CD8-positive, alpha-beta memory T cell (primary cell): Measurements from ENCODE around the gene CDH23. TPM values are rescaled to one million over a fixed set of nuclear protein-coding genes. Genes with fewer than 3 reads are reported as not detected.

Experiments used
- CTCF ChIA-PET: fragments of 350-600 bp; sonication (Branson Sonifier 250); formaldehyde crosslinking; loops from one replicate; lab custom pipeline; 2021; ENCODE audit warnings: antibody characterized with exemption; lab: Charles Lee
- POLR2A ChIA-PET: fragments of 350-600 bp; sonication (Branson Sonifier 250); formaldehyde crosslinking; loops from one replicate; lab custom pipeline; 2021; ENCODE audit warnings: antibody characterized with exemption; lab: Charles Lee
- DNase-seq, 5 donors: peaks; one replicate each; pipeline versions ENCODE4 v3.0.0 to v3.0.0-alpha.2; 2020 to 2022; ENCODE audit warnings: mixed read lengths in 1 of 5
- H3K27ac ChIP-seq: one replicate; pipeline ENCODE4 v1.7.0; 2013; ENCODE audit warnings: low read depth, mild to moderate bottlenecking, low read length, moderate library complexity
- H3K27me3 ChIP-seq: 2 replicates; pipeline ENCODE4 v1.7.0; 2013; ENCODE audit warnings: low read length, mild to moderate bottlenecking; ENCODE audit not compliant: insufficient read depth, poor library complexity, severe bottlenecking
- H3K36me3 ChIP-seq: 2 replicates; pipeline ENCODE4 v1.7.0; 2013; ENCODE audit warnings: mild to moderate bottlenecking, low read length, moderate library complexity; ENCODE audit not compliant: insufficient read depth
- H3K4me1 ChIP-seq: 2 replicates; pipeline ENCODE4 v1.7.0; 2013; ENCODE audit warnings: mild to moderate bottlenecking, low read length, moderate library complexity; ENCODE audit not compliant: insufficient read depth
- H3K4me3 ChIP-seq: 2 replicates; pipeline ENCODE4 v1.7.0; 2013; ENCODE audit warnings: mild to moderate bottlenecking, low read length
- H3K9me3 ChIP-seq: 2 replicates; pipeline ENCODE4 v1.7.0; 2013; ENCODE audit warnings: mild to moderate bottlenecking, low read length
- H3K27ac Mint-ChIP-seq, 8 donors: one replicate each; pipeline ENCODE4 v1.8.0; 2020 to 2021; ENCODE audit warnings: mixed read lengths in 8 of 8, mild to moderate bottlenecking in 6 of 8, inconsistent platforms in 3 of 8, moderate library complexity in 3 of 8
- H3K27me3 Mint-ChIP-seq, 2 donors: one replicate each; pipeline ENCODE4 v1.8.0; 2020 to 2021; ENCODE audit warnings: mixed read lengths in 2 of 2, mild to moderate bottlenecking in 1 of 2, moderate library complexity in 1 of 2
- H3K36me3 Mint-ChIP-seq, 3 donors: one replicate each; pipeline ENCODE4 v1.8.0; 2020 to 2021; ENCODE audit warnings: mixed read lengths in 3 of 3, inconsistent platforms in 1 of 3, mild to moderate bottlenecking in 1 of 3
- H3K4me1 Mint-ChIP-seq, 3 donors: one replicate each; pipeline ENCODE4 v1.8.0; 2020 to 2021; ENCODE audit warnings: mixed read lengths in 3 of 3, inconsistent platforms in 1 of 3, mild to moderate bottlenecking in 1 of 3
- H3K4me3 Mint-ChIP-seq, 7 donors: one replicate each; pipeline ENCODE4 v1.8.0; 2020 to 2021; ENCODE audit warnings: mixed read lengths in 7 of 7, mild to moderate bottlenecking in 6 of 7, moderate library complexity in 4 of 7, inconsistent platforms in 2 of 7
- H3K9me3 Mint-ChIP-seq, 5 donors: one replicate each; pipeline ENCODE4 v1.8.0; 2020 to 2022; ENCODE audit warnings: mixed read lengths in 5 of 5, mild to moderate bottlenecking in 3 of 5, moderate library complexity in 2 of 5, inconsistent platforms in 1 of 5
- polyA plus RNA-seq: library from polyadenylated mRNA; unstranded; fragments of 300-500 nt; fragmentation: Illumina TruSeq; gene quantifications from one replicate; pipeline ENCODE4 v1.2.3, GENCODE V29; 2021
- total RNA-seq, 2 experiments: library from RNA; stranded (reverse); gene quantifications; one replicate each; pipeline ENCODE4 v1.2.3, GENCODE V29; 2021

CDH23 gene
- total and polyA plus RNA-seq, 3 experiments from 2014 or later = 0.74 to 2.0 (median 0.78) TPM

DNA sequence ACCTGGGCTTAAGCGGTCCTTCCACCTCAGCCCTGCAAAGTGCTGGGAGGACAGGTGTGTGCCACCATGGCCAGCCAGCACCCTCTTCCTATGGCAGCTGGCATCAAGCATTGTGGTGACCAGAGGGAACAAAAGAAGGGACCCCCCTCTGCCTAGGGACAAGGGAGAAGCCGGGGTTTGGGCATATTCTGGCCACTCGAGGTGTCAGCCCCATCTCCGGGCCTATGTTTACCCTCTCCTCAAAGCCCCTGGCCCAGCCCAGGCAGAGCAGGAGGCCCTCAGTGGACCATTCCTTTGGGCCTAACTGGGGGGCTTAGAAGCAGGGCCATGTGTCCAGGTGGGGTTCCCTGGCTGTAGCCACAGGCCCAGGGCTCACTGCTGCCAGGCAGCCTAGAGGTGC, 352.7 kb downstream of the CDH23 start:
- peak overlapping the region; percentile 93 to 99 (median 96) for H3K27ac Mint-ChIP-seq
- POLR2A ChIA-PET = interaction anchor here (0.5 to 5.3 kb wide), 17 partner anchors 8 to 1313 kb away, joined by 3 to 25 read pairs (median 5); partner anchors contain the start of genes PSAP, SLC29A3 and VSIR
- H3K4me3 Mint-ChIP-seq = peak overlapping the region in 5 of 7 donors; percentile 32 to 87 (median 75)
- H3K9me3 Mint-ChIP-seq = no peaks in the 10 kb centered on the region
- Histone ChIP-seq H3K9me3 (no peaks in the 10 kb centered on the region), H3K36me3 (peaks cover 17% of the 10 kb centered on the region), H3K4me1 (peaks cover 99% of the 10 kb centered on the region), H3K27me3 (no peaks in the 10 kb centered on the region), H3K4me3 (no peak overlapping the region), H3K27ac (peak overlapping the region; percentile 34)
- peaks cover 0 to 49% (median 14%) of the 10 kb centered on the region in 3 donors for H3K36me3 Mint-ChIP-seq
- peaks cover 93 to 98% (median 96%) of the 10 kb centered on the region in 3 donors for H3K4me1 Mint-ChIP-seq
- DNase-seq = no peak
- no peaks in the 10 kb centered on the region for H3K27me3 Mint-ChIP-seq
- CTCF ChIA-PET = interaction anchor here (1.1 to 10.4 kb wide), 11 partner anchors 8 to 51 kb away, joined by 3 to 152 read pairs (median 10); partner anchors contain the start of gene VSIR

DNA sequence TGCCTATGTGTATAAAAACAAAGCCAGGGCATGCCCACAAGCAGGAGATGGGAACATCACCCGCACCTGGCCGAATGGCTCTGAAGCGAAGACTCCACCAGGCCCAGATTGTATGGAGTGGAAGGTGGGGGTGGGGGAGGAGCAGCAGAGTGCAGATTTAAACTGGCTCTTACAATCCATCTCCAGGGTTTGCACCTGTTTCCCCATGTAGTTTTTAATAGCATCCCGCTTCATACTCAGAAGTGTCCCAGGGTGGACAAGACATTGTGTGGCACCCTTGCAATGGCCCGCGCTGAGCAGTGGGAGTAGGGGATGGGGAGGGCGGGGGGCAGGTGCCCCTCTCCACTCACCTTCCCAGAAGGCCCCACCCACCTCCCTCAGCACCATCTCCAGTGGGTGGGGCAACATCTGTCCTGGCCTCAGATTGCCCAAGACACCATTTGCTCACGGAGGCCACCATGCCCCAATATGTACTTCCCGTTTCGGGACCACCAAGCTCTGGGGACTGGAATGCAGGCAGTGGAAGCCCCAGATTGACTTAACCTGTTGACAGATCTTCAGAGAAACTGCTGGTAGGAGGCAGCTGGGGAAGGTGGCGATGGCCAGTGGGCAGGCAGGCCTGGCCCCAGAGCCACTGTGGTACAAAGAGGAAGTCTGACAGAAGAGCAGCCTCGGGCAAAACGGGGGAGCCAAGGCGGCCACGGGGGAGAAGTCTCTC, 353.6 kb downstream of the CDH23 start:
- no peaks in the 10 kb centered on the region for H3K27me3 Mint-ChIP-seq
- ChIA-PET CTCF (interaction anchor here (1.0 to 4.3 kb wide), 5 partner anchors 8 to 23 kb away, joined by 4 to 20 read pairs (median 10); partner anchors contain the start of gene VSIR), POLR2A (interaction anchor here (1.0 to 5.3 kb wide), 2 partner anchors 23 to 24 kb away, joined by 4 to 25 read pairs; partner anchors contain the start of gene VSIR)
- H3K9me3 Mint-ChIP-seq = no peaks in the 10 kb centered on the region
- Histone ChIP-seq H3K9me3 (no peaks in the 10 kb centered on the region), H3K27ac (no peak overlapping the region), H3K27me3 (no peaks in the 10 kb centered on the region), H3K4me3 (no peak overlapping the region), H3K4me1 (peaks cover 99% of the 10 kb centered on the region), H3K36me3 (peaks cover 17% of the 10 kb centered on the region)
- no peak for DNase-seq
- H3K36me3 Mint-ChIP-seq = peaks cover 0 to 58% (median 14%) of the 10 kb centered on the region in 3 donors
- peak overlapping the region; percentile 93 to 99 (median 96) for H3K27ac Mint-ChIP-seq
- peaks cover 89 to 98% (median 94%) of the 10 kb centered on the region in 3 donors for H3K4me1 Mint-ChIP-seq
- peak overlapping the region in 4 of 7 donors; percentile 43 to 68 (median 68) for H3K4me3 Mint-ChIP-seq

- Histone ChIP-seq H3K4me3 (no peak overlapping the region), H3K9me3 (no peaks in the 10 kb centered on the region), H3K4me1 (peaks cover 99% of the 10 kb centered on the region), H3K36me3 (peaks cover 17% of the 10 kb centered on the region), H3K27me3 (no peaks in the 10 kb centered on the region), H3K27ac (no peak overlapping the region)
- no peak for DNase-seq
- Mint-ChIP-seq H3K36me3 (peaks cover 0 to 60% (median 14%) of the 10 kb centered on the region in 3 donors), H3K4me1 (peaks cover 85 to 94% (median 90%) of the 10 kb centered on the region in 3 donors), H3K27me3 (no peaks in the 10 kb centered on the region), H3K9me3 (no peaks in the 10 kb centered on the region), H3K4me3 (peak overlapping the region in 4 of 7 donors; percentile 43 to 68 (median 62)), H3K27ac (peak overlapping the region; percentile 54 to 99 (median 94))
- CTCF ChIA-PET = interaction anchor here (1.0 kb wide), 2 partner anchors 10 to 22 kb away, joined by 4 to 5 read pairs; partner anchors contain the start of gene VSIR
- POLR2A ChIA-PET = interaction anchor here (1.0 kb wide), 1 partner anchor 24 kb away, joined by 4 read pairs; no protein-coding TSS in a partner anchor
Measured at GRCh38 chr10:71750986-71751385, 354.3 kb downstream of the CDH23 start.

DNA sequence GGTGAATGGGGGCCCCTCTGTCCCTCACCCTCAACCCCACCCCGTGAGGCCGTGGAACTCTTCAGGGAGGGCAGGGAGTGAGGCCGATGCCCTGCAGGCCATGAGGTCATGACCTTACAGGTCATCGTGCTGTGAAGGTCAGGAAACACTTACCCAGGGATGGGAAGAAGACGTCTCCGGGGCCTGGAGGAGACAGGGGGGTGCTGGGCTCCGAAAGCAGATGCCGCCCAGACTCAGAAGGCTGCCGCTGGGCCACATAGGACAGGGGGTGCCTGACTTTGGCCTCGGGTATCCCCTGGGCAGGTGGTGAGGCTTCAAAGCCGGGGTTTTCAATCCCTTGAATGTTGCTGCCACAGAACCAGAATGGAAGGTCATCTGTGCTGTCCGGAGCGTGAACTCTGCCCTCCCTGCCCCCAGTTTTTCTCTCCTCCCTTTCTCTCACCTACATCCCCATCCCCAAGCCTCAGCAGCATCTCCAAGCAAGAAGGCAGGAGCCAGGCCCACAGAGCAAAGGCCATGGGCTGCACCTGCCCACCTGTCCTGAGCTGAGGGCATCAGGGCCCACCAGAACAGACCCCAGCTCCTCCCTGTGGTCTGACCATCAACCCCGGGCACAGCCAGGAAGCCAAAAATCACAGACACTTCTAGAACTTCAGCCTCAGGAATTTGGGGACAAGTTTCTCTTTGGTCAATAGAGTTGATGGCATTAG, 354.9 kb downstream of the CDH23 start:
- peaks cover 99% of the 10 kb centered on the region for H3K4me1 ChIP-seq
- H3K27ac ChIP-seq = no peak overlapping the region
- H3K36me3 ChIP-seq = peaks cover 17% of the 10 kb centered on the region
- POLR2A ChIA-PET = interaction anchor here (0.9 to 1.6 kb wide), 7 partner anchors 9 to 43 kb away, joined by 3 to 9 read pairs (median 4); partner anchors contain the start of gene VSIR
- H3K4me1 Mint-ChIP-seq = peaks cover 85 to 94% (median 90%) of the 10 kb centered on the region in 3 donors
- CTCF ChIA-PET = interaction anchor here (1.3 to 7.6 kb wide), 6 partner anchors 9 to 60 kb away, joined by 4 to 89 read pairs (median 6); partner anchors contain the start of gene VSIR
- H3K9me3 Mint-ChIP-seq = no peaks in the 10 kb centered on the region
- H3K4me3 ChIP-seq = no peak overlapping the region
- H3K27me3 Mint-ChIP-seq = no peaks in the 10 kb centered on the region
- peak overlapping the region in 5 of 7 donors; percentile 19 to 60 (median 56) for H3K4me3 Mint-ChIP-seq
- no peak for DNase-seq
- H3K27me3 ChIP-seq = no peaks in the 10 kb centered on the region
- no peaks in the 10 kb centered on the region for H3K9me3 ChIP-seq
- peak overlapping the region; percentile 87 to 97 (median 90) for H3K27ac Mint-ChIP-seq
- peaks cover 2 to 66% (median 17%) of the 10 kb centered on the region in 3 donors for H3K36me3 Mint-ChIP-seq

GRCh38 chr10:71752391-71753090, 355.8 kb downstream of the CDH23 start:
- CTCF ChIA-PET = interaction anchor here (1.0 to 7.6 kb wide), 7 partner anchors 10 to 59 kb away, joined by 4 to 89 read pairs (median 6); partner anchors contain the start of gene VSIR
- Mint-ChIP-seq H3K27me3 (no peaks in the 10 kb centered on the region), H3K4me3 (peak overlapping the region in 6 of 7 donors; percentile 19 to 72 (median 56)), H3K36me3 (peaks cover 2 to 68% (median 17%) of the 10 kb centered on the region in 3 donors), H3K9me3 (no peaks in the 10 kb centered on the region), H3K27ac (peak overlapping the region; percentile 87 to 97 (median 90)), H3K4me1 (peaks cover 85 to 94% (median 90%) of the 10 kb centered on the region in 3 donors)
- H3K4me1 ChIP-seq = peaks cover 99% of the 10 kb centered on the region
- peak overlapping the region; percentile 9 for H3K4me3 ChIP-seq
- peak in 1 of 5 donors; percentile 45 for DNase-seq
- H3K9me3 ChIP-seq = no peaks in the 10 kb centered on the region
- H3K36me3 ChIP-seq = peaks cover 17% of the 10 kb centered on the region
- POLR2A ChIA-PET = interaction anchor here (0.9 to 1.6 kb wide), 7 partner anchors 10 to 44 kb away, joined by 3 to 9 read pairs (median 4); partner anchors contain the start of gene VSIR
- peak overlapping the region; percentile 48 for H3K27ac ChIP-seq
- H3K27me3 ChIP-seq = no peaks in the 10 kb centered on the region

GRCh38 chr10:71753091-71753959, 356.6 kb downstream of the CDH23 start:
- POLR2A ChIA-PET = interaction anchor here (1.2 to 1.6 kb wide), 3 partner anchors 20 to 45 kb away, joined by 3 to 9 read pairs (median 4); partner anchors contain the start of gene VSIR
- H3K9me3 Mint-ChIP-seq = no peaks in the 10 kb centered on the region
- H3K27me3 ChIP-seq = no peaks in the 10 kb centered on the region
- peaks cover 99% of the 10 kb centered on the region for H3K4me1 ChIP-seq
- no peaks in the 10 kb centered on the region for H3K27me3 Mint-ChIP-seq
- CTCF ChIA-PET = interaction anchor here (1.0 to 7.6 kb wide), 6 partner anchors 9 to 59 kb away, joined by 4 to 89 read pairs (median 6); partner anchors contain the start of gene VSIR
- peaks cover 17% of the 10 kb centered on the region for H3K36me3 ChIP-seq
- peak overlapping the region; percentile 76 to 97 (median 91) for H3K27ac Mint-ChIP-seq
- H3K36me3 Mint-ChIP-seq = peaks cover 2 to 76% (median 17%) of the 10 kb centered on the region in 3 donors
- no peak for DNase-seq
- H3K4me3 ChIP-seq = no peak overlapping the region
- peaks cover 85 to 94% (median 90%) of the 10 kb centered on the region in 3 donors for H3K4me1 Mint-ChIP-seq
- H3K27ac ChIP-seq = peak overlapping the region; percentile 48
- H3K4me3 Mint-ChIP-seq = peak overlapping the region in 4 of 7 donors; percentile 27 to 64 (median 40)
- H3K9me3 ChIP-seq = no peaks in the 10 kb centered on the region
